Cerebellar nuclear complex (tissue), 1 donor: Measurements from ENCODE around the gene CCDC159.
"Not testable (repeated sequence)": the region's sequence is repeated elsewhere in the genome, so short reads cannot be mapped to it uniquely, and the experiment has no call there.

Source experiments
- DNase-seq, 2 experiments: peaks; one replicate each; lab custom pipeline; 2025; lab: John Stamatoyannopoulos, UW

The CCDC159 gene

DNA sequence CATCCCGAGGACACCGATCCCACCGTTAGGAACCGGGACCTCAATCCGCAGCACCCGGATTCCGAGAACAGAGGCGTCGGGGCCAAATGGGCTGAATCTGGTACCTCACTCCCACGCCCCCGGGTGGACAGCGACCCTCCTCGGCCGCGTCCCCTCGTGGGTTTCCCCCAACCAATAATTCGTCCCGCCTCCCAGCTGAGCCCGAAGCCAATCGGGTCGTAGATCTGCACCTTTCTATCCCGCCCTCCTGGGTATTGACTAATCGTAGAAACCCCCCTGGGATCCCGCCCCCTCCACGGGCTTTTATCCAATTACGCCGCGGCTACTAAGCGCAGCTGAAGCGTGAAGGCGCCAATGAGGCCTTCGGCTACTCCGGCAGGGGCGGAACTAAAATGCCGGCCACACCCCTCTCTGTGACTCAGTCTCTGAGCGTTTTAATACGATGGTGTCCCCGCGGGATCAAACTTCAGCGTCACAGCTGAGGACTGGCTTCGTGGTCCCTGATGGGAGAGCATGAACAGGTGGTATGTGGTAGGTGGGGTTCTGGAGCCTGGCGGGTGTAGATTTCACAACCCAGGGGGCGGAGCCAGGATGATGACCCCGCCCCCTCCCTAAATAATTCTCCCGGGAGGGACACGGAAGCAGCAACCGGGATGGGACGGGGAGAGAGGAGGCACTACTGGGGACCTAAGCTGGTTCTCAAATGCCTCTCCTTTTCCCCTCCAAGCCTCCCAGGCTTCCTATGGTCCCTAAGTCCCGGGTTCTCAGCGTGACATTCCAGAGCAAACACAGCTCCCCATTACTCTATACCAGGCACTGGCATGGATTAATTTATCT, at the start of gene CCDC159, which contains the start of gene TMEM205:
TSS of gene CCDC159 (plus strand) at position 416 of the 837 bp plus-strand sequence. CDS start at position 504, 88 bp downstream.
TSS of gene TMEM205 (minus strand) at position 165 of the 837 bp plus-strand sequence. CDS start 649 bp downstream, outside the sequence.
- peak; percentile 92 to 96 for DNase-seq

DNA sequence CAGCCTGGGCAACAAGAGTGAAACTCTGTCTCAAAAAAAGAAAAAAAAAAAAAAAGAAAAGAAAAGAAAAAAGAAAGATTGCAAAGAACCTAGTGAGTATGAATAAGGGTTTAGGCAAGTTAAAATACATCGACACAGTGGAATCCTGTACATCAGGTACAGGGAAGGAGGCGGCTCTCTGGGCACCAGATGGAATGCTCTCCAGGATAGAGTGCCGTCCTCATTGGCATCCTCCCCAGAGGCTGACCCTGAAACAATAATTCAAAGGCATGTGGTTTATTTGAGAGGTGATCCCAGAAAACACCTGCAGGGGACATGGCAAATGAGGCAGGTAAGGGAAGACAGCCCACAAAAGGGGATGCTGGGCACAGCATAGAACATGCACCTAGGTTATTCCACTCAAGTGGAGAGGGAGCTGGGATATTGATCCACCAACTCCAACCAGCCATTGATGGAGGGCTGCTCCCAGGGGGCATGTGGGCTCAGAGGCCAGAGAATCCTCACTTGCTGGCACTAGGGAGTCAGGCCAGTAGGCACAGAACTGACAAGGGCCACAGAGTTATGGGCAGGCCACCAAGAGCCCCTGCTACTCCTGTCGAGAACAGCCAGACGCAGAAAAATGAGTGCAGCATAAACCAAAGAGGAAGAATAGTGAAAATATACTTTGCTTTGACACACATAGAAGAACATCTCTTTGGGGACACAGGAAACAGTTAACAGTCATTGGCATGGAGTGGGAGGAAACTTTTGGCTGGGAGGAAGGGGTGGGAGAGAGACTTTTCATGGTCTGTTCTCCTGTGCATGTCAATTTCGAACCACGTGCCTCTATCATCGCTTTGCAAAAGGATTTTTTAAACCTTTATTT, 46.1 kb upstream of the CCDC159 start:
- DNase-seq = no peak

- no peak for DNase-seq
These were observed 45.6 kb upstream of the CCDC159 start for GRCh38 chr19:11300811-11301120.

DNA sequence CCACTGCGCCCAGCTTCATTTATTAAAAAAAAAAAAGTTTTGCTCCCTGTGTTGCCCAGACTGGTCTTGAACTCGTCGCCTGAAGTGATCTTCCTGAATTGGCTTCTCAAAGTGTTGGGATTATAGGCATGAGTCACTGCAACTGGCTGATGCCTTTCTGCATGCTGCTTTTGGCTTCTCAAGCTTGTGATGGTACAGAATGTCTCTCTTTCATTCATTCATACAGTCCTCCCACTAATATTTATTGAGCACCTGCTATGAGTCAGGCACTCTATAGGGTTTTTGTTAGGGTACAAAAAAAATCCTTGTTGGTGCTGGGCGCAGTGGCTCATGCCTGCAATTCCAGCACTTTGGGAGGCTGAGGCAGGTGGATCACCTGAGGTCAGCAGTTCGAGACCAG, 41.4 kb upstream of the CCDC159 start:
- DNase-seq = no peak

DNA sequence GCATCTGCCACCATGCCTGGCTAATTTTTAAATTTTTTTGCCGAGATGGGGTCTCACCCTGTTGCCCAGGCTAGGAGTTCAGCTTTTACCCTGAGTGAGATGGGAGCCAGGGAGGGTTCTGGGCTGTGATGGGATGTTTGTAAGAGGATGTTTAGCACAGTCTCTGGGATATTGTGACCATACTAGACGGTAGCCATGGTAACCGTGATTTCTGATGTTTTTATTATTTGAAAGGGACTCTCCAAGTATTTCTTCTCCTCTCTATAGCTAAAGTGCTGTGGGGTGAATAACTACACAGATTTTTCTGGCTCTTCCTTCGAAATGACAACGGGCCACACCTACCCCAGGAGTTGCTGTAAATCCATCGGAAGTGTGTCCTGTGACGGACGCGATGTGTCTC, 40.0 kb upstream of the CCDC159 start:
- no peak for DNase-seq

- not testable (repeated sequence) for DNase-seq
These were observed 25.9 kb upstream of the CCDC159 start for GRCh38 chr19:11320278-11320995.

GRCh38 chr19:11321191-11322126, 24.9 kb upstream of the CCDC159 start:
- no peak for DNase-seq

- no peak for DNase-seq
These were observed 23.9 kb upstream of the CCDC159 start for GRCh38 chr19:11322269-11323024.

GRCh38 chr19:11323601-11324078, 22.7 kb upstream of the CCDC159 start:
- no peak for DNase-seq

DNA sequence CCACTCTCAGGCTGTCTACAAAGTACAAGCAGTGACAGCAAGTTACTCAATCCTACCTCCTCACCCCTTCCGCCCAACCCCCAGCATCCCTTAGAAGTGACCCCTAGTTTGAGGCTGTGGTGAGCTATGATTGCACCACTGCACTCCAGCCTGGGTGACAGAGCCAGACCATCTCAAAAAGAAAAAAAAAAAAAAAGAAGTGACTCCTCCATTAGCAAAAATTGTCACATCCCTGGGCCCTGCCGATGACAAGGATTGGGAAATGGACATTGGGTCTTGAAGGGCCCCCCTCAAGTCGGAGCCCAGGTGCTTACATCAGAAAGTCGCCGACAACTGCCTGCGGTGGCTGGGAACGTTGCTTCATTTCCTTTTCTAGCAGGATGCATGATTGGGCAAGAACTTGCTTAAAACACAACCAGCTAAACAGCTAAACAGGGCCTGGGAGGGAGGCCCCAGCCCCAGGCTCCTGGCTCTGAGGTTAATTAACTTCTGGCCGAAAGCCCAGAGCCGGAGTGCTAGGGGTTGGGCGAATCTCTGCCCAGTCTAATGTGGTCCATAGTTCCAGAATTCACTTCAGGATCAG, 22.1 kb upstream of the CCDC159 start:
- DNase-seq = peak in 1 of 2 experiments; percentile 30

DNA sequence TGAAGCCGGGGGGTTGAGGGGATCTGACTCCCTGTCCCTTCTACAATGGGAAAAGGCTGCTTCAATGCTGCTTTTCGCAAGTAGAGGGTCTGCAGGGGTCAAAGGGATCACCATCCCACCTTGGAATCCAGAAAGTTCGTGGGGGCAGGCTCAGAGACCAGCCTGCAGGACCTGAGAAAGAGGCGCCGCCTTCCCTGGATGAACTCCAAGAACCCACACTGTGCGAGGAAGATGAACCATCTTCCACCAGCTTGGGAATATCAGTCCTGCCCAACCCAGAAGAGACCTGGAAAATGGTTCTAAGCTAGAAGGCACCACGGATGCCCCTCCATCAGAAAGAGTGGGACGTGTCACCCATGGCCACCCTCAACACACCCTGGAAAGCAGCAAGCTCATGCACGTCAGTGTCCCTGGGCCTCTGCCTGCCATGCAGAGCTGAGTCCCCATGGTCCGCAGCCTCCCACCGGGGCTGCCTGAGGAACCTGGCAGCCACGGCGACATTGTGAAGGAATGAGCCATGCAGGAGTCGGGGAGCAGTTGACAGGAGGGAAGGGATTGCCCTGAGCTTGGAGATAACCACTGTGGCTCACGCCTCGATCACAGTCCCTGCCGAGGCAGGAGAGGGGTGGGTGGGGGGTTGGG, 21.4 kb upstream of the CCDC159 start:
- no peak for DNase-seq

GRCh38 chr19:11325544-11325943, 20.8 kb upstream of the CCDC159 start:
- DNase-seq = no peak

DNA sequence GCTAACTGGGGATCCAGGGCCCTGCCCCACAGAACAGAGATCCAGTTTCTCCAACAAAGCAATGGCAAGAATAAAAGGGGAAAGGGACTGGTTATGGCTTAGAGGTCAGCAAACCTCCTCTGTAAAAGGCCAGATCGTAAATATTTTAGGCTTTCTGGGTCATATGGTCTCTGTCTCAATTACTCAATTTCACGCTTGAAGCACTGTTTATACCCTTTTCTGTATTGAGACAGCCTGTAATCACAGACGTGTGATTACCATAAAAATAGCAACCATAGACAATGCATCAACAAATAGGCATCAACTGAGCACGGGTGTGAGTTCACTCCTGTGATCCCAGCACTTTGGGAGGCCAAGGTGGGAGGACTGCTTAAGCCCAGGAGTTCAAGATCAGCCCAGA, 16.2 kb upstream of the CCDC159 start:
- no peak for DNase-seq

GRCh38 chr19:11331502-11331901, 14.8 kb upstream of the CCDC159 start:
- no peak for DNase-seq

DNA sequence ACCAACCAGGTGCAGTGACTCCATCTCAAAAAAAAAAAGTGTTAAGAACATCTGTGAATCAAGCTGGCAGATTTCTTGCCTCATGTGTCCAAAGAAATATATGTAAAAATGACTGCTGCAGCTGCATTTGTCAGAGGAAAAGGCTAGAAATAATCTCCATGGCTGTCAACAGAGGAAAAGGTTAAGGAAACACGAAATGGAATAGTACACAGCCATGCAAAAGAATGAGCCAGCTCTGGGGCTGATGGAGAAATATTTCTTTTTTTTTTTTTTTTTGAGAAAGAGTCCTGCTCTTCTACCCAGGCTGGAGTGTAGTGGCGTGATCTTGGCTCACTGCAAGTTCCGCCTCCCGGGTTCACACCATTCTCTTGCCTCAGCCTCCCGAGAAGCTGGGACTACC, 13.5 kb upstream of the CCDC159 start:
- no peak for DNase-seq

DNA sequence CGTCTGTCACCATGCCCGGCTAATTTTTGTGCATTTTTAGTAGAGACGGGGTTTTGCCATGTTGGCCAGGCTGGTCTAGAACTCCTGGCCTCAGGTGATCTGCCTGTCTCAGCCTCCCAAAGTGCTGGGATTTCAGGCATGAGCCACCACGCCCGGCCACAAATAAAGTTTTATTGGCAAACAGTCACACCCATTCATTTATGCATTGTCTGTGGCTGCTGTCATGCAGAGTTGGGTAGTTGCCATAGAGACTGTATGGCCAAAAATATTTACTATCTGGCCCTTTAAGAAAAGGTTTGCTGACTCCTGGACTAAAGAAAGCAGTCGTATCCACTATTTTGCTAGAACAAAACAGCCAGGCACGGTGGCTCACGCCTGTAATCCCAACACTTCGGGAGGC, 12.5 kb upstream of the CCDC159 start:
- not testable (repeated sequence) for DNase-seq

DNA sequence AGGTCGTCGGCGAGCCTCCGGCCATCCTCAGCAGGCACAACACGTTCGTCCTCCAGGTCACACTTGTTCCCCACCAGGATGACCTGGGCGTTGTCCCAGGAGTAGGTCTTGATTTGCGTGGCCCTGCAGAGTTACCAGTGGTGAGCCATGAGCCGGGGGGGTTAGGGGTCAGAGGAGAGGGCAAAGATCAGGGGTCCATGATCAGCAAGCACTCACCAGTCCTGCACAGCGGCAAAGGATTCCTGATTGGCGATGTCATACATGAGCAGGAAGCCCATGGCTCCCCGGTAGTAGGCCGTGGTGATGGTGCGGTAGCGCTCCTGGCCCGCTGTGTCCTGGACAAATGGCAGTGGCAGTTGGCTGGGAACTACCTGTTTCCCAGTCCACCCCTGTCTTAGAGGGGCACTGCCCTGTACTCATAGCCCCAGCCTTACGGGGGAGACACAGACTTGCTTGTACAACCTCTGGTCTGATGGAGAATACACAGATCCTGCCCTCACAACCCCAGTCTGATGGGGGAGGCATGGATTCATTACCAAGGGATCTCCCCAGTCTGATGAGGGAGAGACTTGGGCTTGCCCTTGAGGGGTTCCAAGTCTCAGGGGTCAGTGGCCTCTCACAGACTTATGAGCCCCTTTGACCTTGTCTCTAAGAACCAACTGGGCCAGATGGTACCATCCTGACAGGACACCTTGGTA, 10.7 kb upstream of the CCDC159 start:
- DNase-seq = no peak

DNA sequence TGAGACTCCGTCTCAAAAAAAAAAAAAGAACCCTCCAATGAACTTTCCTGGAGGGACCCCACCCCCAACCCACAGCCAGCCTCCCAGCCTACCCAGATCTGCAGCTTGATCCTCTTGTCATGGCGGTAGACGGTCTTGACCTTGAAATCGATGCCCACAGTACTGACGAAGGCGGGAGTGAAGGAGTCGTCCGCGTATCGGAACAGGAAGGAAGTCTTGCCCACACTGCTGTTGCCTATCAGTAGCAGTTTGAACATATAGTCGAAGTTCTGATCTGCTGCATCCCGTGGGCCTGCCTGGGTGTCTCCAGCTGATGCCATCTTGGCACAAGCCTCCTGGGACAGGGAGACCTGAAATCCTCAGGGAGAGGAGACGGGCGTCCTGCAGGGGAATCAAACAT, 9.2 kb upstream of the CCDC159 start:
- no peak for DNase-seq

- DNase-seq = no peak
These were observed 8.2 kb upstream of the CCDC159 start for GRCh38 chr19:11338121-11338520.
